IMR-90 (cell line): ENCODE results near the gene BCAS3. TPM values are rescaled to one million over a fixed set of nuclear protein-coding genes. Genes with fewer than 3 reads are reported as not detected.

Experiments used
- ATAC-seq: fragments of 200-7000 bp; cut with Tn5 transposase; 2 replicates; pipeline ENCODE4 v1.9.1; 2020; ENCODE audit warnings: low read depth, mild to moderate bottlenecking, moderate library complexity
- BruUV-seq: library from RNA; stranded (reverse); fragments of 400-500 nt; replicated peaks from 2 replicates; lab custom pipeline; 2021; lab: Mats Ljungman, UMichigan
- CTCF ChIA-PET: fragments of 300-600 bp; formaldehyde crosslinking; extraction: SDS; loops from one replicate; lab custom pipeline; 2021; ENCODE audit warnings: antibody characterized with exemption; lab: Yijun Ruan, JAX
- POLR2A ChIA-PET: fragments of 300-600 bp; sonication (Branson Sonifier 250); formaldehyde crosslinking; loops from one replicate; lab custom pipeline; 2022; ENCODE audit warnings: antibody characterized with exemption; ENCODE audit not compliant: unreplicated experiment; lab: Charles Lee
- DNase-seq: peaks from one replicate; pipeline ENCODE4 v3.0.0; 2013
- H2AFZ ChIP-seq: replicated peaks from 2 replicates; pipeline ENCODE3; 2013; ENCODE audit warnings: low read length, mild to moderate bottlenecking; ENCODE audit not compliant: poor library complexity
- H2AK5ac ChIP-seq: 2 replicates; pipeline ENCODE4 v1.6.1; 2013; ENCODE audit warnings: low read depth, low read length, inconsistent platforms
- H2AK9ac ChIP-seq: replicated peaks from 2 replicates; pipeline ENCODE3; 2013; ENCODE audit warnings: mild to moderate bottlenecking, low read depth, low read length, moderate library complexity; ENCODE audit not compliant: poor library complexity
- H2BK120ac ChIP-seq: 2 replicates; pipeline ENCODE4 v1.6.1; 2013; ENCODE audit warnings: low read depth, low read length, inconsistent platforms
- H2BK15ac ChIP-seq: 3 replicates; pipeline ENCODE4 v1.6.1; 2013; ENCODE audit warnings: low read depth, low read length, inconsistent platforms
- H2BK20ac ChIP-seq: 2 replicates; pipeline ENCODE4 v1.6.1; 2013; ENCODE audit warnings: low read depth, mild to moderate bottlenecking, inconsistent platforms, low read length, moderate library complexity
- H2BK5ac ChIP-seq: 2 replicates; pipeline ENCODE4 v1.6.1; 2013; ENCODE audit warnings: mild to moderate bottlenecking, low read depth, low read length, inconsistent platforms; ENCODE audit not compliant: poor library complexity, severe bottlenecking
- H3K14ac ChIP-seq: replicated peaks from 2 replicates; pipeline ENCODE4 v1.6.1; 2013; ENCODE audit warnings: low read depth, low read length, inconsistent platforms
- H3K18ac ChIP-seq: 2 replicates; pipeline ENCODE4 v1.6.1; 2013; ENCODE audit warnings: low read depth, low read length, control low read depth
- H3K23ac ChIP-seq: 2 replicates; pipeline ENCODE4 v1.6.1; 2013; ENCODE audit warnings: low read depth, low read length, inconsistent platforms
- H3K27ac ChIP-seq: 2 replicates; pipeline ENCODE4 v1.5.1; 2013; ENCODE audit warnings: mild to moderate bottlenecking, control low read depth, low read length; ENCODE audit not compliant: insufficient read depth
- H3K27me3 ChIP-seq: 2 replicates; pipeline ENCODE4 v1.6.1; 2013; ENCODE audit warnings: low read length; ENCODE audit not compliant: control insufficient read depth, insufficient read depth
- H3K36me3 ChIP-seq: 2 replicates; pipeline ENCODE4 v1.6.1; 2013; ENCODE audit warnings: low read length, mixed read lengths; ENCODE audit not compliant: control insufficient read depth, insufficient read depth
- H3K4ac ChIP-seq: 2 replicates; pipeline ENCODE4 v1.6.1; 2013; ENCODE audit warnings: low read depth, low read length, inconsistent platforms
- H3K4me1 ChIP-seq: 2 replicates; pipeline ENCODE4 v1.6.1; 2013; ENCODE audit warnings: low read length, mixed read lengths; ENCODE audit not compliant: control insufficient read depth, insufficient read depth
- H3K4me2 ChIP-seq: 2 replicates; pipeline ENCODE4 v1.6.1; 2013; ENCODE audit warnings: low read depth, mild to moderate bottlenecking, control low read depth, low read length, moderate library complexity
- H3K4me3 ChIP-seq: 2 replicates; pipeline ENCODE4 v1.5.1; 2013; ENCODE audit warnings: low read depth, mild to moderate bottlenecking, control low read depth, low read length, moderate library complexity; ENCODE audit not compliant: insufficient read depth
- H3K56ac ChIP-seq: 2 replicates; pipeline ENCODE4 v1.6.1; 2013; ENCODE audit warnings: low read length, inconsistent platforms; ENCODE audit not compliant: insufficient read depth; ENCODE audit errors: extremely low read depth
- H3K79me1 ChIP-seq, 2 experiments: 2 replicates each; pipeline ENCODE4 v1.6.1; 2013; ENCODE audit warnings: low read length in 2 of 2, inconsistent platforms in 1 of 2, low read depth in 1 of 2
- H3K9ac ChIP-seq: 2 replicates; pipeline ENCODE4 v1.6.1; 2013; ENCODE audit warnings: low read depth, low read length, control low read depth
- H3K9me1 ChIP-seq: 2 replicates; pipeline ENCODE4 v1.6.1; 2013; ENCODE audit warnings: low read length, inconsistent platforms; ENCODE audit not compliant: insufficient read depth
- H3K9me3 ChIP-seq: 2 replicates; pipeline ENCODE4 v1.6.1; 2013; ENCODE audit warnings: low read length; ENCODE audit not compliant: control insufficient read depth, insufficient read depth
- H4K20me1 ChIP-seq: 2 replicates; pipeline ENCODE4 v1.6.1; 2013; ENCODE audit warnings: low read length, inconsistent platforms; ENCODE audit not compliant: insufficient read depth
- H4K5ac ChIP-seq: 2 replicates; pipeline ENCODE4 v1.6.1; 2013; ENCODE audit warnings: mild to moderate bottlenecking, low read depth, low read length, control low read depth
- H4K8ac ChIP-seq, 2 experiments: 2 replicates each; pipeline ENCODE4 v1.6.1; 2013; ENCODE audit warnings: low read depth in 2 of 2, low read length in 2 of 2, control low read depth in 1 of 2, inconsistent platforms in 1 of 2
- H4K91ac ChIP-seq: 2 replicates; pipeline ENCODE4 v1.6.1; 2013; ENCODE audit warnings: low read depth, low read length, inconsistent platforms; ENCODE audit not compliant: insufficient read depth
- POLR2A ChIP-seq: IDR thresholded peaks from 2 replicates; pipeline ENCODE4 v1.6.1; 2012; ENCODE audit warnings: mild to moderate bottlenecking, low read depth, low read length
- RAD21 ChIP-seq: IDR thresholded peaks from 2 replicates; pipeline ENCODE4 v1.6.1; 2012; ENCODE audit warnings: low read length, improper control_type of control experiment
- WGBS, 2 experiments: methylation state at CpG; one replicate each; pipeline versions ENCODE4 v1.1.5 to v1.1.7; 2013; ENCODE audit warnings: missing lambda C conversion rate in 2 of 2; ENCODE audit not compliant: insufficient read length in 1 of 2; ENCODE audit errors: extremely low coverage in 2 of 2; 5-methylcytosine and 5-hydroxymethylcytosine counted together
- dilution Hi-C: fragments of 300-500 bp; cut with HindIII; formaldehyde crosslinking; loops from one replicate; pipeline ENCODE4 v1.14.3; 2018; ENCODE audit warnings: low sequenced_read_pairs; ENCODE audit not compliant: unreplicated experiment
- in situ Hi-C: fragments of 300-500 bp; cut with MboI; formaldehyde crosslinking; loops from 3 replicates; pipeline ENCODE4 v1.14.3; 2019; ENCODE audit warnings: low sequenced_read_pairs, inconsistent platforms, mixed read lengths
- intact Hi-C: fragments of 100-400 bp; cut with micrococcal nuclease; formaldehyde crosslinking; loops from 2 replicates; pipeline ENCODE4 v1.10.0; 2022
- polyA plus RNA-seq, 3 experiments: library from polyadenylated mRNA; depleted of rRNA; stranded (reverse); fragments of >200 nt; gene quantifications; 2 replicates each; pipeline ENCODE4 v1.2.3, GENCODE V29; 2012; ENCODE audit warnings: low replicate concordance in 1 of 3
- total RNA-seq: library from RNA; depleted of rRNA; stranded (reverse); fragments of >200 nt; gene quantifications from 2 replicates; pipeline ENCODE4 v1.2.3, GENCODE V29; 2012

Gene BCAS3
- total and polyA plus RNA-seq, 2 of the 4 experiments (the other 2 are of a cell fraction) = 6.3 to 27.1 TPM

DNA sequence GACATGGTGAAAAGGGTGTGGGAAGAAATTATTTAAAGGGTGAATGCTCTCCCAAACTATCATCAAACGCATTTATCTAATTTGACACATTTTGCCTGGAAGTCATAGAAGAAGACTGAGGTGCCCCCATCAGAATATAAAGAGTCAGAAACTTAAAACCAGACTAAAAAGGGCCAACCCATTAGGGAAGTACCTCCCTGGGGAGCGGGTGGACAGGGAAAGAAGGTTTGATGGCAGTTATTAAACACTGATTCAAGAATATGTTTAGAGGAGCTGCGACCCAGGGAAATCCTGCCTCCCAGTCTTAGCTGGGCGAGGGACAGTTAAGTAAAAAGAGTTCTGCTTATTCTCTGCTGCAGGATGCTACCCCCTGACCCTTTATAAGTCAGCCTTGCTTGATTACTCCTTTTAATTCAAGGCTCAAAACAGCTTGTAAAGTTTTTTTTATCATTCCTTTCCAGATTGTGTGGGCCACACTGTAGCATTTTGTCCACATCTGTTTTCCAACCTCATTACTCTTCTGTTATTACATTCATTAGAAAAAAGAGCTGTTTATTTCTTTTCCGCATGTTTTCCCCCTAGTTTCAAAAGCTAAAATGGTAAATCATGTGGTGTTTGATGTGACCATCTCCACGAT, 583.5 kb downstream of the BCAS3 start:
- in situ Hi-C loops = no loop called here

More for the DNA sequence above, 583.5 kb downstream of the BCAS3 start:
- Histone ChIP-seq H2BK120ac (peak overlapping the region; percentile 85; the same call in 1 of the 2 replicates), H3K23ac (peak overlapping the region; percentile 64; the same call in 1 of the 2 replicates), H3K4ac (peak overlapping the region; percentile 57), H4K5ac (peak overlapping the region; percentile 10), H4K8ac (peak overlapping the region; percentile 43 to 57), H3K14ac (peak overlapping the region; percentile 54), H4K91ac (peak overlapping the region; percentile 16; the same call in 1 of the 2 replicates), H2BK5ac (peak overlapping the region; percentile 88), H3K9ac (no peak overlapping the region), H3K27me3 (no peaks in the 10 kb centered on the region), H3K36me3 (no peaks in the 10 kb centered on the region), H2AFZ (peak overlapping the region; percentile 16), H3K18ac (peak overlapping the region; percentile 63), H3K4me3 (no peak overlapping the region), H2AK5ac (peak overlapping the region; percentile 36; the same call in 1 of the 2 replicates), H3K27ac (peak overlapping the region; percentile 2; the same call in 1 of the 2 replicates), H3K4me1 (peaks cover 11% of the 10 kb centered on the region), H2BK20ac (peak overlapping the region; percentile 4; the same call in 1 of the 2 replicates), H3K9me1 (peaks cover 6% of the 10 kb centered on the region; the same call in 1 of the 2 replicates), H2BK15ac (0 out of 3 replicates have a peak overlapping the region, but pooled peaks have one; percentile 30), H3K56ac (0 out of 2 replicates have a peak overlapping the region, but pooled peaks have one; percentile 29), H3K9me3 (no peaks in the 10 kb centered on the region), H3K79me1 (no peaks in the 10 kb centered on the region), H3K4me2 (0 out of 2 replicates have a peak overlapping the region, but pooled peaks have one; percentile 26), H2AK9ac (no peak overlapping the region), H4K20me1 (no peaks in the 10 kb centered on the region)
- ATAC-seq (no peak), DNase-seq (no peak)
- BruUV-seq = no TSS peak
- TF ChIP-seq POLR2A = no peak
- no peak for TF ChIP-seq RAD21
- dilution Hi-C loops (no loop called here), intact Hi-C loops (no loop called here)
- CTCF ChIA-PET = no interaction called here
- WGBS, 2 experiments = 20% methylated on average over 1 of the region's 6 CpGs; no CpG with 5 or more reads in 1 of the 2 experiments
- POLR2A ChIA-PET = no interaction called here
